SK-N-SH (cell line): ENCODE measurements around the gene CNTD1. TPM values are rescaled to one million over a fixed set of nuclear protein-coding genes. Genes with fewer than 3 reads are reported as not detected.
"Not testable (repeated sequence)": the region's sequence is repeated elsewhere in the genome, so short reads cannot be mapped to it uniquely, and the experiment has no call there.

ENCODE experiments used
- CTCF ChIA-PET: fragments of 300-600, 350-600 bp; formaldehyde crosslinking; extraction: SDS; loops from one replicate; lab custom pipeline; 2021; lab: Yijun Ruan, JAX
- POLR2A ChIA-PET: fragments of 350-600 bp; sonication (Branson Sonifier 250); formaldehyde crosslinking; extraction: SDS; loops from one replicate; lab custom pipeline; 2020; ENCODE audit warnings: antibody characterized with exemption, inconsistent platforms; lab: Yijun Ruan, JAX
- DNase-seq: peaks from one replicate; pipeline ENCODE4 v3.0.0; 2012
- H2AFZ ChIP-seq: fragments of 200-600 bp; sonication (generic); 2 replicates; pipeline ENCODE4 v1.8.1; 2016; ENCODE audit warnings: antibody characterized with exemption, mild to moderate bottlenecking, low read depth
- H3F3A ChIP-seq: fragments of 200-600 bp; sonication (generic); replicated peaks from 2 replicates; pipeline ENCODE3; 2016; ENCODE audit warnings: antibody characterized with exemption, mild to moderate bottlenecking; ENCODE audit not compliant: insufficient read depth
- H3K27ac ChIP-seq, 2 experiments: fragments of 200-500 bp in 1 of 2; fragments of 200-600 bp in 1 of 2; sonication (Bioruptor generic) in 1 of 2; sonication (generic), shearing (Covaris generic) in 1 of 2; 2 replicates each; pipeline versions ENCODE4 v1.5.1 to v1.6.1; 2014 to 2016; ENCODE audit warnings: low read depth in 2 of 2, inconsistent platforms in 1 of 2, low read length in 1 of 2, mild to moderate bottlenecking in 1 of 2, mixed read lengths in 1 of 2
- H3K27me3 ChIP-seq: fragments of 200-600 bp; sonication (generic), shearing (Covaris generic); 2 replicates; pipeline ENCODE4 v1.6.1; 2016; ENCODE audit warnings: mixed run types; ENCODE audit not compliant: insufficient read depth
- H3K36me3 ChIP-seq, 2 experiments: fragments of 200-500 bp in 1 of 2; fragments of 200-600 bp in 1 of 2; sonication (Bioruptor generic) in 1 of 2; sonication (generic) in 1 of 2; replicated peaks in 1 of 2; 2 replicates each; pipeline versions ENCODE3 to v1.5.1; 2014 to 2016; ENCODE audit warnings: low read length in 1 of 2, mild to moderate bottlenecking in 1 of 2; ENCODE audit not compliant: insufficient read depth in 2 of 2, control insufficient read depth in 1 of 2
- H3K4me1 ChIP-seq, 2 experiments: fragments of 200-500 bp in 1 of 2; fragments of 200-600 bp in 1 of 2; sonication (Bioruptor generic) in 1 of 2; sonication (generic), shearing (Covaris generic) in 1 of 2; 2 replicates each; pipeline versions ENCODE4 v1.5.1 to v1.6.1; 2014 to 2016; ENCODE audit warnings: low read depth in 1 of 2, low read length in 1 of 2, mixed run types in 1 of 2; ENCODE audit not compliant: insufficient read depth in 2 of 2, control insufficient read depth in 1 of 2
- H3K4me2 ChIP-seq: fragments of 200-600 bp; sonication (generic), shearing (Covaris generic); 2 replicates; pipeline ENCODE4 v1.6.1; 2017; ENCODE audit warnings: mixed run types
- H3K4me3 ChIP-seq, 2 experiments: fragments of 200-500 bp in 1 of 2; fragments of 200-600 bp in 1 of 2; sonication (Bioruptor generic) in 1 of 2; sonication (generic), shearing (Covaris generic) in 1 of 2; 2 replicates each; pipeline versions ENCODE4 v1.5.1 to v1.8.1; 2014 to 2016; ENCODE audit warnings: low read depth in 2 of 2, inconsistent platforms in 1 of 2, low read length in 1 of 2, mild to moderate bottlenecking in 1 of 2, mixed read lengths in 1 of 2, moderate library complexity in 1 of 2
- H3K79me2 ChIP-seq: fragments of 200-600 bp; sonication (generic); 2 replicates; pipeline ENCODE4 v1.8.1; 2017; ENCODE audit warnings: mild to moderate bottlenecking; ENCODE audit not compliant: insufficient read depth
- H3K9ac ChIP-seq: fragments of 200-600 bp; sonication (generic); 2 replicates; pipeline ENCODE4 v1.6.1; 2017; ENCODE audit warnings: mixed run types
- H3K9me2 ChIP-seq: fragments of 200-600 bp; sonication (generic); 2 replicates; pipeline ENCODE4 v1.6.1; 2017; ENCODE audit warnings: mixed run types
- H3K9me3 ChIP-seq: fragments of 200-600 bp; sonication (generic); 2 replicates; pipeline ENCODE4 v1.6.1; 2017; ENCODE audit warnings: mixed run types, mild to moderate bottlenecking, moderate library complexity
- H4K20me1 ChIP-seq: fragments of 200-600 bp; sonication (generic); 2 replicates; pipeline ENCODE4 v1.6.1; 2017; ENCODE audit warnings: mild to moderate bottlenecking, mixed run types; ENCODE audit not compliant: insufficient read depth
- CHD2 ChIP-seq: fragments of 150-350 bp; IDR thresholded peaks from 2 replicates; pipeline ENCODE4 v1.6.1; 2018; ENCODE audit warnings: low read length; ENCODE audit not compliant: partially characterized antibody
- EP300 ChIP-seq, 2 experiments: IDR thresholded peaks; 2 replicates each; pipeline versions ENCODE4 v1.4.0 to v1.6.1; 2012; ENCODE audit warnings: borderline replicate concordance in 1 of 2, low read depth in 1 of 2, low read length in 1 of 2
- RFX5 ChIP-seq: IDR thresholded peaks from 2 replicates; pipeline ENCODE4 v1.6.1; 2012; ENCODE audit warnings: mild to moderate bottlenecking, improper control_type of control experiment, low read length
- RXRA ChIP-seq: IDR thresholded peaks from 2 replicates; pipeline ENCODE4 v1.4.0; 2012; ENCODE audit warnings: low read depth, mild to moderate bottlenecking, borderline replicate concordance
- YY1 ChIP-seq: IDR thresholded peaks from 2 replicates; pipeline ENCODE4 v1.4.0; 2012; ENCODE audit warnings: low read depth, mild to moderate bottlenecking
- WGBS: methylation state at CpG from one replicate; pipeline ENCODE4 v1.1.6; 2017; ENCODE audit warnings: low lambda C conversion rate; 5-methylcytosine and 5-hydroxymethylcytosine counted together
- polyA plus RNA-seq, 3 experiments: library from polyadenylated mRNA; depleted of rRNA; stranded (reverse); fragments of >200 nt; gene quantifications; 2 replicates each; pipeline ENCODE4 v1.2.3, GENCODE V29; 2012
- TF ChIP-seq, protein P1 (sequence below): IDR thresholded peaks from 2 replicates; pipeline ENCODE4; 2012
- TF ChIP-seq, protein P2 (sequence below): IDR thresholded peaks from 2 replicates; pipeline ENCODE4 v1.4.0; 2012; ENCODE audit warnings: low read depth, borderline replicate concordance
- TF ChIP-seq, protein P3 (sequence below): IDR thresholded peaks from 2 replicates; pipeline ENCODE4 v1.4.0; 2012; ENCODE audit warnings: low read depth

Gene CNTD1
- polyA plus RNA-seq, 1 of the 3 experiments (the other 2 are of a cell fraction), result not detected

DNA sequence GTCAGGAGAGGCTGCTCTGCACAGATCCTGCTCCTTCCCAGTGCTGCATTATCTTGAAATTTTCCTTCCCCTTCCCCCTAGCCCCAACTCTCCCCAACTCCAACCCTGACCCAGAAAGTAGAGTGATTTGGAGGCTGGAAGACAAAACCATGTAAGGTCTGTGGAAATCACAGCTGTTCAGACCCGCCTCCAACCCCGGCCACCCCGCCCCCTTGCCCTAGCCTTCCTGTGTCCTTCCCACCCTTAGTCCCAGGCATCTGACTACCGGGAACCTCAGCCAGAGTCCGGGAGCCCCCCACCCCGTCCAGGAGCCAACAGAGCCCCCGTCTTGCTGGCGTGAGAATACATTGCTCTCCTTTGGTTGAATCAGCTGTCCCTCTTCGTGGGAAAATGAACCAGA, 52.3 kb downstream of the CNTD1 start, which contains the start of gene AOC3:
AOC3 (plus strand) TSS at position 246 of the 400 bp plus-strand sequence; CDS start at position 391, 145 bp downstream.
- no peaks in the 10 kb centered on the region for H3F3A ChIP-seq
- no peaks in the 10 kb centered on the region for H3K79me2 ChIP-seq
- H3K4me3 ChIP-seq, result no peak within 1 kb of the TSS
- no peak within 1 kb of the TSS for H3K27ac ChIP-seq
- no peak within 1 kb of the TSS for H3K9ac ChIP-seq
- H2AFZ ChIP-seq, result no peak within 1 kb of the TSS
- ChIA-PET POLR2A (no interaction called here), CTCF (interaction anchor here (1.6 kb wide), 1 partner anchor 26 kb away, joined by 3 read pairs; no protein-coding TSS in a partner anchor)
- no peak for DNase-seq
- no peaks in the 10 kb centered on the region for H4K20me1 ChIP-seq
- no peaks in the 10 kb centered on the region for H3K27me3 ChIP-seq
- TF ChIP-seq CHD2 (no peak), RXRA (no peak), EP300 (IDR thresholded peaks at IDR 0.05; ENCODE audit: borderline replicate concordance in 1 of 2, low read depth in 1 of 2, low read length in 1 of 2) (no peak), RFX5 (no peak), YY1 (no peak)
- TF ChIP-seq, protein P1, sequence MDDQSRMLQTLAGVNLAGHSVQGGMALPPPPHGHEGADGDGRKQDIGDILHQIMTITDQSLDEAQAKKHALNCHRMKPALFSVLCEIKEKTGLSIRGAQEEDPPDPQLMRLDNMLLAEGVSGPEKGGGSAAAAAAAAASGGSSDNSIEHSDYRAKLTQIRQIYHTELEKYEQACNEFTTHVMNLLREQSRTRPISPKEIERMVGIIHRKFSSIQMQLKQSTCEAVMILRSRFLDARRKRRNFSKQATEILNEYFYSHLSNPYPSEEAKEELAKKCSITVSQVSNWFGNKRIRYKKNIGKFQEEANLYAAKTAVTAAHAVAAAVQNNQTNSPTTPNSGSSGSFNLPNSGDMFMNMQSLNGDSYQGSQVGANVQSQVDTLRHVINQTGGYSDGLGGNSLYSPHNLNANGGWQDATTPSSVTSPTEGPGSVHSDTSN, result no peak
- TF ChIP-seq, protein P2, sequence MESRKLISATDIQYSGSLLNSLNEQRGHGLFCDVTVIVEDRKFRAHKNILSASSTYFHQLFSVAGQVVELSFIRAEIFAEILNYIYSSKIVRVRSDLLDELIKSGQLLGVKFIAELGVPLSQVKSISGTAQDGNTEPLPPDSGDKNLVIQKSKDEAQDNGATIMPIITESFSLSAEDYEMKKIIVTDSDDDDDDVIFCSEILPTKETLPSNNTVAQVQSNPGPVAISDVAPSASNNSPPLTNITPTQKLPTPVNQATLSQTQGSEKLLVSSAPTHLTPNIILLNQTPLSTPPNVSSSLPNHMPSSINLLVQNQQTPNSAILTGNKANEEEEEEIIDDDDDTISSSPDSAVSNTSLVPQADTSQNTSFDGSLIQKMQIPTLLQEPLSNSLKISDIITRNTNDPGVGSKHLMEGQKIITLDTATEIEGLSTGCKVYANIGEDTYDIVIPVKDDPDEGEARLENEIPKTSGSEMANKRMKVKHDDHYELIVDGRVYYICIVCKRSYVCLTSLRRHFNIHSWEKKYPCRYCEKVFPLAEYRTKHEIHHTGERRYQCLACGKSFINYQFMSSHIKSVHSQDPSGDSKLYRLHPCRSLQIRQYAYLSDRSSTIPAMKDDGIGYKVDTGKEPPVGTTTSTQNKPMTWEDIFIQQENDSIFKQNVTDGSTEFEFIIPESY, result no peak
- TF ChIP-seq, protein P3, sequence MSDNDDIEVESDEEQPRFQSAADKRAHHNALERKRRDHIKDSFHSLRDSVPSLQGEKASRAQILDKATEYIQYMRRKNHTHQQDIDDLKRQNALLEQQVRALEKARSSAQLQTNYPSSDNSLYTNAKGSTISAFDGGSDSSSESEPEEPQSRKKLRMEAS, result no peak
- TF ChIP-seq, all 33 proteins: peak for 0
- no peak within 1 kb of the TSS for H3K4me2 ChIP-seq
- H3K9me2 ChIP-seq, result no peaks in the 10 kb centered on the region
- peaks cover 0 to 4% of the 10 kb centered on the region in 2 experiments; a peak in 1 of 4 replicates for H3K4me1 ChIP-seq
- peaks cover 0 to under 1% of the 10 kb centered on the region in 2 experiments for H3K36me3 ChIP-seq
- H3K9me3 ChIP-seq, result no peaks in the 10 kb centered on the region
- WGBS, result 45% methylated on average over 8 of the region's 9 CpGs

DNA sequence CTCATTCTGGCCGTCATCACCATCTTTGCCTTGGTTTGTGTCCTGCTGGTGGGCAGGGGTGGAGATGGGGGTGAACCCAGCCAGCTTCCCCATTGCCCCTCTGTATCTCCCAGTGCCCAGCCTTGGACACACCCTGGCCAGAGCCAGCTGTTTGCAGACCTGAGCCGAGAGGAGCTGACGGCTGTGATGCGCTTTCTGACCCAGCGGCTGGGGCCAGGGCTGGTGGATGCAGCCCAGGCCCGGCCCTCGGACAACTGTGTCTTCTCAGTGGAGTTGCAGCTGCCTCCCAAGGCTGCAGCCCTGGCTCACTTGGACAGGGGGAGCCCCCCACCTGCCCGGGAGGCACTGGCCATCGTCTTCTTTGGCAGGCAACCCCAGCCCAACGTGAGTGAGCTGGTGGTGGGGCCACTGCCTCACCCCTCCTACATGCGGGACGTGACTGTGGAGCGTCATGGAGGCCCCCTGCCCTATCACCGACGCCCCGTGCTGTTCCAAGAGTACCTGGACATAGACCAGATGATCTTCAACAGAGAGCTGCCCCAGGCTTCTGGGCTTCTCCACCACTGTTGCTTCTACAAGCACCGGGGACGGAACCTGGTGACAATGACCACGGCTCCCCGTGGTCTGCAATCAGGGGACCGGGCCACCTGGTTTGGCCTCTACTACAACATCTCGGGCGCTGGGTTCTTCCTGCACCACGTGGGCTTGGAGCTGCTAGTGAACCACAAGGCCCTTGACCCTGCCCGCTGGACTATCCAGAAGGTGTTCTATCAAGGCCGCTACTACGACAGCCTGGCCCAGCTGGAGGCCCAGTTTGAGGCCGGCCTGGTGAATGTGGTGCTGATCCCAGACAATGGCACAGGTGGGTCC, 52.9 kb downstream of the CNTD1 start:
- H3K27me3 ChIP-seq, H3K4me3 ChIP-seq, DNase-seq, H3K9me2 ChIP-seq, H3K36me3 ChIP-seq, H3K9ac ChIP-seq, H3K4me2 ChIP-seq, H3K9me3 ChIP-seq, H3K79me2 ChIP-seq, H2AFZ ChIP-seq, H3F3A ChIP-seq, H3K4me1 ChIP-seq, POLR2A ChIA-PET, H3K27ac ChIP-seq, H4K20me1 ChIP-seq: not testable (repeated sequence)
- CTCF ChIA-PET, result interaction anchor here (1.6 kb wide), 1 partner anchor 27 kb away, joined by 3 read pairs; no protein-coding TSS in a partner anchor
- WGBS, result 50% methylated on average over 4 of the region's 28 CpGs
